ENCODE results near the gene AKT1. TPM values are rescaled to one million over a fixed set of nuclear protein-coding genes. Genes with fewer than 3 reads are reported as not detected.
A peak's percentile ranks its signal among the peaks of the same experiment; 100 is the strongest.

The AKT1 gene
- total and polyA plus RNA-seq, 2 experiments from 2014 or later, result 19.2 to 78.7 TPM

GRCh38 chr14:104766863-104767633 is 28.5 kb downstream of the AKT1 start:
- no peak for ATAC-seq

More at GRCh38 chr14:104766863-104767633, 28.5 kb downstream of the AKT1 start:
- peaks cover 50% of the 10 kb centered on the region for H3K36me3 Mint-ChIP-seq (ENCODE audit: low read depth)
- H3K4me3 ChIP-seq, result no peak overlapping the region
- H3K9me2 ChIP-seq (ENCODE audit: insufficient read depth), result no peaks in the 10 kb centered on the region; the same call in 1 of the 2 replicates
- 0 out of 2 replicates have a peak, but pooled peaks cover 5% of the 10 kb centered on the region for H3K36me3 ChIP-seq (ENCODE audit: insufficient read depth)
- H3K27me3 ChIP-seq (ENCODE audit: insufficient read depth), result no peaks in the 10 kb centered on the region
- peaks cover 9% of the 10 kb centered on the region; the same call in 1 of the 2 replicates for H3F3A ChIP-seq (replicated peaks; ENCODE audit: low read depth)
- H3K4me2 ChIP-seq, result no peak overlapping the region
- H3K4me3 Mint-ChIP-seq, result peak overlapping the region; percentile 59
- H2AFZ ChIP-seq, result no peak overlapping the region
- TF ChIP-seq ETS1 (IDR thresholded peaks at IDR 0.05), result no peak
- no peak for TF ChIP-seq CTCF (conservative IDR thresholded peaks at IDR 0.05; ENCODE audit: low read depth in 2 of 2)
- TF ChIP-seq CREB1 (CRISPR knock-in tag; IDR thresholded peaks at IDR 0.05; ENCODE audit: low read depth), result no peak
- no peak for TF ChIP-seq REST (IDR thresholded peaks at IDR 0.05; ENCODE audit: unreplicated experiment)
- no peak for TF ChIP-seq POLR2AphosphoS5 (IDR thresholded peaks at IDR 0.05; ENCODE audit: low read depth)
- TF ChIP-seq STAT1 (IDR thresholded peaks at IDR 0.05; ENCODE audit: unreplicated experiment), result no peak
- TF ChIP-seq ZNF462 (CRISPR knock-in tag; IDR thresholded peaks at IDR 0.05), result no peak
- TF ChIP-seq EZH2 (IDR thresholded peaks at IDR 0.05; ENCODE audit: low read depth, unreplicated experiment), result no peak
- no peak for TF ChIP-seq ZNF114 (CRISPR knock-in tag; IDR thresholded peaks at IDR 0.05)
- TF ChIP-seq JUNB (IDR thresholded peaks at IDR 0.05; ENCODE audit: unreplicated experiment), result no peak
- H4K20me1 ChIP-seq (replicated peaks; ENCODE audit: insufficient read depth), result 0 out of 2 replicates have a peak, but pooled peaks cover 6% of the 10 kb centered on the region
- peaks cover 11% of the 10 kb centered on the region for H3K4me1 ChIP-seq (ENCODE audit: insufficient read depth)
- H3K4me1 Mint-ChIP-seq, result peaks cover 17% of the 10 kb centered on the region
- peaks cover 3% of the 10 kb centered on the region for H3K27me3 Mint-ChIP-seq (ENCODE audit: insufficient read depth, low read depth, poor library complexity)
- peaks cover 12% of the 10 kb centered on the region for H3K9me3 Mint-ChIP-seq
- no peak overlapping the region for H3K27ac ChIP-seq (ENCODE audit: low read depth)
- no peaks in the 10 kb centered on the region for H3K79me2 ChIP-seq (replicated peaks; ENCODE audit: insufficient read depth)
- H3K27ac Mint-ChIP-seq, result no peak overlapping the region
- DNase-seq (ENCODE audit: low spot score), result no peak

Data from GM23338 (cell line).